OCI-LY7 (cell line): Measurements from ENCODE around the gene HRAS. TPM values are rescaled to one million over a fixed set of nuclear protein-coding genes. Genes with fewer than 3 reads are reported as not detected.

Source experiments
- BruUV-seq: library from RNA; stranded (reverse); fragments of 400-500 nt; replicated peaks from 2 replicates; lab custom pipeline; 2021; lab: Mats Ljungman, UMichigan
- CTCF ChIA-PET: fragments of 300-600 bp; sonication (Branson Sonifier 250); formaldehyde crosslinking; loops from one replicate; lab custom pipeline; 2022; ENCODE audit warnings: antibody characterized with exemption; ENCODE audit not compliant: unreplicated experiment; lab: Charles Lee
- POLR2A ChIA-PET: fragments of 300-600 bp; sonication (Branson Sonifier 250); formaldehyde crosslinking; loops from one replicate; lab custom pipeline; 2022; ENCODE audit warnings: antibody characterized with exemption; lab: Charles Lee
- DNase-seq: peaks from one replicate; pipeline ENCODE4 v3.0.0-alpha.2; 2015; ENCODE audit warnings: low spot score
- H2AFZ ChIP-seq: fragments of 200-600 bp; sonication (generic), shearing (Covaris generic); 2 replicates; pipeline ENCODE4 v1.6.1; 2014; ENCODE audit warnings: mild to moderate bottlenecking, antibody characterized with exemption, low read length, moderate library complexity
- H3K27ac ChIP-seq: fragments of 200-600 bp; sonication (generic); 2 replicates; pipeline ENCODE4 v1.5.1; 2014; ENCODE audit warnings: mixed run types, low read depth, mild to moderate bottlenecking, moderate library complexity, low read length, inconsistent platforms; ENCODE audit not compliant: poor library complexity, severe bottlenecking
- H3K36me3 ChIP-seq: fragments of 200-600 bp; sonication (generic); 2 replicates; pipeline ENCODE4 v1.6.1; 2014; ENCODE audit warnings: mild to moderate bottlenecking, antibody characterized with exemption, low read length, moderate library complexity, mixed read lengths; ENCODE audit not compliant: insufficient read depth
- H3K4me1 ChIP-seq: fragments of 200-600 bp; sonication (generic); 2 replicates; pipeline ENCODE4 v1.5.1; 2014; ENCODE audit warnings: mild to moderate bottlenecking, low read length; ENCODE audit not compliant: insufficient read depth, poor library complexity, severe bottlenecking
- H3K4me2 ChIP-seq: fragments of 200-600 bp; sonication (generic); 2 replicates; pipeline ENCODE4 v1.6.1; 2014; ENCODE audit warnings: mild to moderate bottlenecking, low read length
- H3K4me3 ChIP-seq: fragments of 200-600 bp; sonication (generic); 2 replicates; pipeline ENCODE4 v1.5.1; 2014; ENCODE audit warnings: mild to moderate bottlenecking, low read depth, low read length; ENCODE audit not compliant: poor library complexity, severe bottlenecking
- H3K79me2 ChIP-seq: fragments of 200-600 bp; sonication (generic); 2 replicates; pipeline ENCODE4 v1.6.1; 2016; ENCODE audit warnings: low read depth, mild to moderate bottlenecking, low read length, moderate library complexity, mixed read lengths; ENCODE audit not compliant: insufficient read depth
- H3K9me2 ChIP-seq: fragments of 200-600 bp; sonication (generic); 2 replicates; pipeline ENCODE4 v1.6.1; 2016; ENCODE audit warnings: mild to moderate bottlenecking, low read length, mixed read lengths; ENCODE audit not compliant: insufficient read depth
- H3K9me3 ChIP-seq: fragments of 200-600 bp; sonication (generic); 2 replicates; pipeline ENCODE4 v1.6.1; 2014; ENCODE audit warnings: mild to moderate bottlenecking, mixed run types, low read length, mixed read lengths
- H4K20me1 ChIP-seq: fragments of 200-600 bp; sonication (generic); 2 replicates; pipeline ENCODE4 v1.6.1; 2014; ENCODE audit warnings: mild to moderate bottlenecking, antibody characterized with exemption, low read length, moderate library complexity, mixed read lengths; ENCODE audit not compliant: insufficient read depth
- EZH2phosphoT487 ChIP-seq: fragments of 200-600 bp; sonication (generic); IDR thresholded peaks from 2 replicates; pipeline ENCODE4 v1.6.1; 2018; ENCODE audit warnings: low read depth, borderline replicate concordance, mild to moderate bottlenecking, mixed run types, antibody characterized with exemption, low read length, moderate library complexity, mixed read lengths
- intact Hi-C: fragments of 100-400 bp; cut with micrococcal nuclease; formaldehyde crosslinking; loops from one replicate; pipeline ENCODE4 v1.10.0; 2022; ENCODE audit not compliant: unreplicated experiment
- total RNA-seq, 2 experiments: library from RNA; depleted of rRNA in 1 of 2; stranded (reverse); fragments of >200 nt in 1 of 2; shearing (Covaris generic) in 1 of 2; gene quantifications; 2 replicates each; pipeline ENCODE4 v1.2.3, GENCODE V29; 2014 to 2022
- TF ChIP-seq, protein P1 (sequence below): fragments of 200-600 bp; sonication (generic); conservative IDR thresholded peaks from 2 replicates; pipeline ENCODE4 v1.5.1; 2014; ENCODE audit warnings: mild to moderate bottlenecking, antibody characterized with exemption, low read length, moderate library complexity, mixed read lengths

Gene HRAS
- total RNA-seq, 2 experiments from 2014 or later = 46.9 to 53.0 TPM

DNA sequence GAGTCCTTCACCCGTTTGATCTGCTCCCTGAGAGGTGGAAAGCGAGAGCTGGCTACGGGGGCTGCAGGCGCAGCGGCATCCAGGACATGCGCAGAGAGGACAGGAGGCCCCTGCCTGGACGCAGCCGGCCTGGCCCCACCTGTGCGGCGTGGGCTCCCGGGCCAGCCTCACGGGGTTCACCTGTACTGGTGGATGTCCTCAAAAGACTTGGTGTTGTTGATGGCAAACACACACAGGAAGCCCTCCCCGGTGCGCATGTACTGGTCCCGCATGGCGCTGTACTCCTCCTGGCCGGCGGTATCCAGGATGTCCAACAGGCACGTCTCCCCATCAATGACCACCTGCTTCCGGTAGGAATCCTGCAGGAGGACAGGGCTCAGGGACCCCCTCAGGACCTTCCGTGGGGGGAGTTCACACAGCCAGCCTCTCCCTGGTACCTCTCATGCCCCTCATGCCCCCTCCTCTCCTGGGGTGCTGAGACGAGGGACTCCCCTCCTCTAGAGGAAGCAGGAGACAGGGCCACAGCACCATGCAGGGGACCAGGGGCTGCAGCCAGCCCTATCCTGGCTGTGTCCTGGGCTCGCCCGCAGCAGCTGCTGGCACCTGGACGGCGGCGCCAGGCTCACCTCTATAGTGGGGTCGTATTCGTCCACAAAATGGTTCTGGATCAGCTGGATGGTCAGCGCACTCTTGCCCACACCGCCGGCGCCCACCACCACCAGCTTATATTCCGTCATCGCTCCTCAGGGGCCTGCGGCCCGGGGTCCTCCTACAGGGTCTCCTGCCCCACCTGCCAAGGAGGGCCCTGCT is 1.6 kb downstream of the HRAS start:
- Histone ChIP-seq H3K4me2 (peak overlapping the region; percentile 92), H3K79me2 (no peaks in the 10 kb centered on the region), H4K20me1 (no peaks in the 10 kb centered on the region), H3K9me2 (no peaks in the 10 kb centered on the region), H3K27ac (no peak overlapping the region), H3K9me3 (no peaks in the 10 kb centered on the region), H3K36me3 (peaks cover 17% of the 10 kb centered on the region; the same call in 1 of the 2 replicates), H3K4me1 (peaks cover 32% of the 10 kb centered on the region), H2AFZ (no peak overlapping the region), H3K4me3 (peak overlapping the region; percentile 94)
- intact Hi-C loops = no loop called here
- no peak for DNase-seq
- TF ChIP-seq, protein P1, sequence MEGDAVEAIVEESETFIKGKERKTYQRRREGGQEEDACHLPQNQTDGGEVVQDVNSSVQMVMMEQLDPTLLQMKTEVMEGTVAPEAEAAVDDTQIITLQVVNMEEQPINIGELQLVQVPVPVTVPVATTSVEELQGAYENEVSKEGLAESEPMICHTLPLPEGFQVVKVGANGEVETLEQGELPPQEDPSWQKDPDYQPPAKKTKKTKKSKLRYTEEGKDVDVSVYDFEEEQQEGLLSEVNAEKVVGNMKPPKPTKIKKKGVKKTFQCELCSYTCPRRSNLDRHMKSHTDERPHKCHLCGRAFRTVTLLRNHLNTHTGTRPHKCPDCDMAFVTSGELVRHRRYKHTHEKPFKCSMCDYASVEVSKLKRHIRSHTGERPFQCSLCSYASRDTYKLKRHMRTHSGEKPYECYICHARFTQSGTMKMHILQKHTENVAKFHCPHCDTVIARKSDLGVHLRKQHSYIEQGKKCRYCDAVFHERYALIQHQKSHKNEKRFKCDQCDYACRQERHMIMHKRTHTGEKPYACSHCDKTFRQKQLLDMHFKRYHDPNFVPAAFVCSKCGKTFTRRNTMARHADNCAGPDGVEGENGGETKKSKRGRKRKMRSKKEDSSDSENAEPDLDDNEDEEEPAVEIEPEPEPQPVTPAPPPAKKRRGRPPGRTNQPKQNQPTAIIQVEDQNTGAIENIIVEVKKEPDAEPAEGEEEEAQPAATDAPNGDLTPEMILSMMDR = no peak
- no peak for TF ChIP-seq EZH2phosphoT487
- TSS peak; percentile 73 for BruUV-seq
- ChIA-PET POLR2A (no interaction called here), CTCF (no interaction called here)

DNA sequence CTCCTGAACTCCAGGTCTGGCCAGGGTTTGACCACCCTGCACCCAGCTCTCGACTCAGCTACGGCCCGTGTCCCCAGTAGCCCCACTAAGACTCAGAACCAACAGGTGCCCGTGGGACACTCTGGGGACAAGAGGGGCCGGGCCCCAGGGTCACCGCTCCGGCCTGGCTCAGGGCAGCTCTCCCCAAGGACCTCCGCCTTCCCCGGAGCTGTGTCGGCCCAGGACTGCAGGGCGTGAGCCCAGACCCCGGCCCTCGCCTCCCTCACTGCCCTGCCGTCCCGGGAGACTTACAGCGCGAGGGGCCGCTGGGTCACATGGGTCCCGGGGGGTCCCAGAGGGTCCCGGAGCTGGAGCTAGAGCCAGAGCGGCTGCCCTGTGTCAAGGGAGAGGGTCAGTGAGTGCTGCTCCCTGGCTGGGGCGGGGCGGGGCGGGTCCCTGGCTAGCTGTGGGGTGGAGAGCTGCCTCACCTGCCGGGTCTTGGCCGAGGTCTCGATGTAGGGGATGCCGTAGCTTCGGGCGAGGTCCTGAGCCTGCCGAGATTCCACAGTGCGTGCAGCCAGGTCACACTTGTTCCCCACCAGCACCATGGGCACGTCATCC is 2.3 kb downstream of the HRAS start:
- Histone ChIP-seq H3K36me3 (peaks cover 17% of the 10 kb centered on the region; the same call in 1 of the 2 replicates), H3K4me3 (no peak overlapping the region), H4K20me1 (no peaks in the 10 kb centered on the region), H3K4me2 (no peak overlapping the region), H3K27ac (no peak overlapping the region), H3K9me2 (no peaks in the 10 kb centered on the region), H3K79me2 (no peaks in the 10 kb centered on the region), H2AFZ (no peak overlapping the region), H3K9me3 (no peaks in the 10 kb centered on the region), H3K4me1 (peaks cover 28% of the 10 kb centered on the region)
- POLR2A ChIA-PET = no interaction called here
- no peak for DNase-seq
- BruUV-seq = no TSS peak
- CTCF ChIA-PET = no interaction called here
- TF ChIP-seq, protein P1 = no peak
- TF ChIP-seq EZH2phosphoT487 = no peak
- intact Hi-C loops = no loop called here

DNA sequence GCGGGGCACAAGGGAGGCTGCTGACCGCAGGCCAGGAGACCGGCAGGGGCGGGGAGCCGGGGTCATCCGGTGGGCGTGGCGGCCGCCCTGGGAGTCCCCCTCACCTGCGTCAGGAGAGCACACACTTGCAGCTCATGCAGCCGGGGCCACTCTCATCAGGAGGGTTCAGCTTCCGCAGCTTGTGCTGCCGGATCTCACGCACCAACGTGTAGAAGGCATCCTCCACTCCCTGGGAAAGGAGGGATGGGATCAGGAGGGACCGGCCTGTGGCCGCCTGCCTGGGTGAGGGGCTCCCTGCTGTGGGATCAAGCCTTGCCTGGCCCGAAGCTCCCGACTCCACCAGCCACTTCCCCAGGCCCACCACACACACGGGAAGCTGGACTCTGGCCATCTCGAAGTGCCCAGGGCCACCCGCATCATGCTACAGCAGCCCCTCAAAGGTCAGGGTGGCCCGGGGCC is 2.8 kb downstream of the HRAS start:
- no peaks in the 10 kb centered on the region for H4K20me1 ChIP-seq
- no peaks in the 10 kb centered on the region for H3K79me2 ChIP-seq
- no peak overlapping the region for H2AFZ ChIP-seq
- no peaks in the 10 kb centered on the region for H3K9me3 ChIP-seq
- H3K4me2 ChIP-seq = no peak overlapping the region
- intact Hi-C loops = no loop called here
- H3K4me3 ChIP-seq = no peak overlapping the region
- H3K36me3 ChIP-seq = peaks cover 17% of the 10 kb centered on the region; the same call in 1 of the 2 replicates
- peaks cover 23% of the 10 kb centered on the region for H3K4me1 ChIP-seq
- ChIA-PET CTCF (no interaction called here), POLR2A (no interaction called here)
- H3K9me2 ChIP-seq = no peaks in the 10 kb centered on the region
- TF ChIP-seq EZH2phosphoT487 = no peak
- TF ChIP-seq, protein P1 = no peak
- DNase-seq = no peak
- no TSS peak for BruUV-seq
- H3K27ac ChIP-seq = no peak overlapping the region
